Kasumi-1 (cell line): ENCODE results near the gene TLR5.

Experiments
- DNase-seq, 2 experiments: peaks; one replicate each; lab custom pipeline; 2025; lab: John Stamatoyannopoulos, UW

The TLR5 gene

GRCh38 chr1:223106856-223107255 is 36.2 kb downstream of the TLR5 start:
- no peak for DNase-seq

DNA sequence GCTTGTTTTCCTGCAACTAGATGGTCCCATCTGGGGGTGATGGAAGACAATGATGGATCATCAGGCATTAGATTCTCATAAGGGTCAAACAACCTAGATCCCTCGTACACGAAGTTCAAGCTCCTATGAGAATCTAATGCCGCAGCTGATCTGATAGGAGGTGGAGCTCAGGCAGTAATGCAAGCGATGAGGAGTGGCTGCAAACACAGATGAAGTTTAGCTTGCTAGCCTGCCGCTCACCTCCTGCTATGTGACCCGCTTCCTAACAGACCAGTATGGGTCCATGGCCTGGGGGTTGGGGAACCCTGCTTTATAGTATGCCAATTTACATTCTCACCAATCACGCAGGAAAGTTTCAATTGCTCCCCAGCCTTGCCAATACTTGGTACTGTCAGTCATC is 37.5 kb downstream of the TLR5 start:
- no peak for DNase-seq

- DNase-seq: no peak
Measured at GRCh38 chr1:223102797-223103533, 40.1 kb downstream of the TLR5 start.

- DNase-seq: no peak
Measured at GRCh38 chr1:223097713-223098112, 45.3 kb downstream of the TLR5 start.

- no peak for DNase-seq
Measured at GRCh38 chr1:223095870-223096269, 47.2 kb downstream of the TLR5 start.

DNA sequence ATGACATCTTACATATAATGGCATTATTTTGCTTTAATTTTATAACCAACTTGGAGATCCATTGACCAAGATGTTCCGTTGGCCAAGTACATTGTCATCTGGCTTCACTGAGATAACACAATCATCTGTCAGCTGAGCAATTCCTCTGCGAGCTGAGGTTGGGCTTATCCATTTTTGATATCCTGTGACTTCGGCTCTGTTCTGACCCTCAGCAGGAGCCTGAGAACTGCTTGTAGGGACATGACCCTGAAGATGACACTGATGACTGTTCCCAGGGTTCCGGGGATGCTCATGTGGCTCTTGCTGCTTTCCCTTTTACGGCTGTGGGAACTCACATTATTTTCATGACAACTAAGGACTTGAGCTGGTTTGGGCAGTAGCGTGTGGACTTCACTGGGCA is 51.2 kb downstream of the TLR5 start:
- DNase-seq: no peak

DNA sequence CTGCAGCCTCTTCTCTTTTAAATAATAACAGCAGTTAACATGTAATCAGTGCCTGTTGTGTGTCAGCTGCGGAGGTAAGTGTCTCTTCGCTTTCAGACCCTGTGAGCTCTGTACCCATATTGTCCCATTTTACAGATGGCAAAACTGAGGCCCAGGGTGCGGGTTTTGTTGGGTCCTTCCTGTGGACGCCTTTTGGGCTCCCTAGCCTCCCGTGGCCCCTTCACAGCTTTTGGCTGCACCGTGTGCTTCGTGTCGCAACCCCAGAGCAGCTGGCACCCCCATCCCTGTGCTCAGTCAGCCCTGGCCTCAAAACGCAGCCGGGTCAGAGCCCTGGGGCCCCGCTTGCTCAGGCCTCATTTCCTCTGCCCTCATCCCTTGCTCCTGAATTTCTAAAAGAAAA is 53.8 kb downstream of the TLR5 start:
- no peak for DNase-seq

DNA sequence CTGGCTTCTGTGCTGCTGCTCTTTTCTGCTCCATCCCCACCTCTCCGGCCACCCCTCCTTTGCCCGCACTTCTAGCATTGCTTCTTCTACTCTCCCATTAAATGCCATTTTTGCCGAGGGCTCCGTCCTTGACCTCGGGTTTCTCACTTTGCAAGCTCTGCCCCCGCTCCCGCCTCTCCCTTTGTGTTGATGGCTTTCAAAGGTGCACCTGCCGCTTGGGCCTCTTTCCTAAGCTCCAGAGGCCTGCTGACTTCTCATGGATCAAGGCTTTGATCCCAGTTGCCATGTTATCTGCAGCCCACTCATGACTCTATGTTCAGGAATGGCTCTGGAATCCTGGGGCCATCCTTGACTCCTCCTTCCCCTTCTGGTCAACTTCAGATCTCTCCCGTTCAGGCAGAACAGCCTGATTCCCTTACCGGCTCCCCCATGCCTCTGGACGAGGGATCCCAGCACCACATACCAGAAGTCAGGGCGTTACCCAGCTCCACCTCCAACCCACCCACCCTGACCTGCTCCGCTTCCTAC is 54.3 kb downstream of the TLR5 start:
- DNase-seq: no peak

DNA sequence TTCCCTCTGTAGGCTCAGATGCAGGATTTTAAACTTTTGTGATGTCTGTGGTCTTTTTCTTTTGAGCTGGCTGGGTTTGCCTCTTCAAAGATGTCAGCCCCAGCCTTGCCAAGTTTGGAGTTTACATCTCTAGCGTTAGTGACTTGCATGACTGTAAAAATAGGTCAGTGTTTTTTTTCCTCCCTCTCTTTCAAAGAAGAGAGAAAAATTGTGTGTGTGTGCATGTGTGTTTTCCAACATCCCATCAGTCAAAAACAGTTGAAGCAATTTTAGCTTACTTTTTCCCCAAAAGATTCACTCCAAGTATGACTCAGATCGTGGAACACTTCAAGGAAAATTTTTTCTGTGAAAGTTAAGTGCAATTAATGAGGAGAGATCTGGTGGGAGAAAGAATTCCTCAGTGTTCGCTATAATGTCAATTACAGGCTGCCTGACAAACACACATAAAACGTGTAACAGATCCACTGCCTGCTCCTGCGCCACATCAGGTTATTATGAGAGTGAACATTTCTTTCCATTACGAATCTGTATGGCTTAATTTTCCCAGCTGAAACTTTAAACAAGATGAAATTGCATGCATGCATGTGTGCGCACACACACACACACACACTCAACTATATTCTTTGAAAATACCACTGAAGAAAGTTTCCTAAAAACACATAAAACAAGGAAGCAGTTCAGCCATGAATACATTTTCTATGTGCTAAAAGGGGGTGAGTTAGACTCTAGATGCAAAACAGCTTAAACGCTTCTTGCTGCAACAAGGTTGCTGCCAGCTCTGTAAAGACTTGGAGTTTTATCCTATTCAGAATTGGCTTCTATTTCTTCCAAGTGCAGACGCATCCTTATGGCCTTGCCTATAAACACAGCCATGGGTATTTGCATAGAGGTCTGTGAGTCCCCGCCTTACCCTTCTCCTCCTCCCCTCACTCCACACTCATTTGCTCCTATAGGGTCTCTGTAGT is 55.5 kb downstream of the TLR5 start:
- no peak for DNase-seq

- DNase-seq: no peak
Measured at GRCh38 chr1:223084464-223084866, 58.6 kb downstream of the TLR5 start.

DNA sequence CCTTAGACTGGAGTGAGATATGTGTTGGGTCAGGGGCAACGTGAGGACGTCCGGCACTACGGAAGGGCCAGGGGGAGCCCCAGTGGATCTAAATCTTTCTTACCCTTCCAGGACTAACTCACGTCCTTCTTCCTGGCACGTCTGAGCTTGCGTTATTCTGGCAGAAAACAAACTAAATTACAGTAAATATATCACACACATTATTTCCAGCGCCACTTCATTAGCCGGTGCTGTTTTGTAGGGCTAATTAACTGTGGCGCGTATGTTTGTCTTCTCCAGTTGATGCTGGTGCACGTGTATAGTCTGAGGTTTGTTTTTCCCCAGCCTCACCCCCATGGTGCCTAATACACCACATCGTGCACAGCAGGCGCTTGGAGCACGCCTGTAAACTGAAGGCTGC is 59.2 kb downstream of the TLR5 start:
- DNase-seq: no peak

DNA sequence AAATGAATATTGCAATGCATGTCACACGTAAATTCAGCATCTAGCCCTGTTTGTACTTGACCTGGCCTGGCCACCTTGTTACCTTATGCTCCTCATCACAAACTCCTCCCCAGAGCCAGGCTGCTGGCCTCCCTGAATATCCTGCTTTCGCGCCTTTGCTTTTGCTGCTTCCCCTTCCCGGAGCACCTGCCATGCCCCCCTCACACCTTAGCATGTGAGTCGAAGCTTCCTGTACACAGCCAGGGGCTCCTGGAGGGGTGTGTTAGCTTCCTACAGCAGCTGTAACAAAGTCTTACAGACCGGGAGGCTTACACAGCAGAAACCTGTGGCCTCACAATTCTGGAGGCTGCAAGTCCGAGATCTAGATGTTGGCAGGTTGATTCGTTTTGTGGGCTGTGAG is 60.1 kb downstream of the TLR5 start:
- no peak for DNase-seq

- peak; percentile 63 to 64 for DNase-seq
Measured at GRCh38 chr1:223081181-223081994, 61.7 kb downstream of the TLR5 start.

GRCh38 chr1:223079498-223079897 is 63.5 kb downstream of the TLR5 start:
- DNase-seq: no peak

DNA sequence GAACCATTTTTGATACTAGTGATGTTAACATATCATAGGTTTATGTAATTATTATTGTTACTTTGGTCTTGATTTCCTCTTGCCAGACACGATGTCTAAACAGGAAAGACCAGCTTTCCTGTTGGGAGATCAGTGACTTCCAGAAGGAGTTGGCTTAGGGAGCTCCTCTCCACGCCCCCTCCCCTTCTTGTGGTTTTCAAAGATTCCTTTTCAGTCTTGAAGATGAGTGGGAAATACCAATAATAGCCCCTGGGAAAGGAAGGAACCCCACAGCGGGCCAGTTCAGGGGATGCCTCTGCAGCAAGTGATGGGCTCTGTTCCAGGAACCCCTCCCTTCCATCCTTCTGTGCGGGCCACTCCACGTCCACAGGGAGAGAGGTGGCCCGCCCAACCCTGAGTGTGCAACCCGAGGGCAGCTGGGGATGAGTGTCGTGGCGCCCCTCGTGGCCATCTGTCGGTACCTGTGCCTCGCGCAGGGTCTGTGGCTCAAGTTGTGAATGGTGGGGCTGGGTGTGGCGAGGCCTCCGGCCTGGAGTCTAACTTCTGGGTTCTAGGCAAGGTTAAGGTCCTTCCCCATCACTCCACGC is 65.7 kb downstream of the TLR5 start:
- no peak for DNase-seq

DNA sequence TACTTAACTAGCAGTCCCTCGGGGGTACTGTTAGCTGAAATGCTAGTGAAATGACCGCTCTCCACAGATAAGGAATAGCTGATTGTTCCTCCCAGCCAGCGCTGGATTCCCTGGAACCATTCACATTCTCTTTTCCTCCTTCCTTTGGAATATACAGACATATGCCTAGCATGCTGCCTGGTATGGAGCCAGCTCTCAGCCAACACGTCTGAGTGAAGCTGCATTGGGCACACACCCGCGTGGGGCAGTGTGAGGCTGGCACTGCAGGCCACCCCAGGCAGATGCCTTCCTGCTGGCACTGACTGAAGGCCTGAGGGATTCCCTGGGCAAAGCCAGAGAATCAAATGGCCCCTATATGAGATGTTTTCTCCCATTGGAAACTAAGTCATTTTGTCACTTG is 66.7 kb downstream of the TLR5 start:
- no peak for DNase-seq

DNA sequence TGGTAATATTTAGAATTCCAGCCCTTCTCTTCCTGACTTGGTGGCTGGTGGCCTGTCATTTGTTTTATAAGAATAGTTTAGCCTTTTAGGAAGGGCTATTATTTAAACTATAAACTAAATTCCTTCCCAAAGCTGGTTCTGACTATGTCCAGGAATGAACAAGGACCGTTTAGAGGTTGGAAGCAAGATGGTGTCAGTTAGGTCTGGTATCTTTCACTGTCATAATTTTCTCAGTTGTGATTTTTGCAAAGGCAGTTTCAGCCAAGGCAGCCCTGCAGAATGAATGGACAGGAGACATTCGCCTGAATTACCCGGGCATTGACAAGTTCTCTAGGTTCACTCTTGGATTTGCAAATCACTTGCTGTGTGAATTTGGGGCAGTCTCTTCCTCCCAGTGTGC is 67.2 kb downstream of the TLR5 start:
- DNase-seq: no peak

DNA sequence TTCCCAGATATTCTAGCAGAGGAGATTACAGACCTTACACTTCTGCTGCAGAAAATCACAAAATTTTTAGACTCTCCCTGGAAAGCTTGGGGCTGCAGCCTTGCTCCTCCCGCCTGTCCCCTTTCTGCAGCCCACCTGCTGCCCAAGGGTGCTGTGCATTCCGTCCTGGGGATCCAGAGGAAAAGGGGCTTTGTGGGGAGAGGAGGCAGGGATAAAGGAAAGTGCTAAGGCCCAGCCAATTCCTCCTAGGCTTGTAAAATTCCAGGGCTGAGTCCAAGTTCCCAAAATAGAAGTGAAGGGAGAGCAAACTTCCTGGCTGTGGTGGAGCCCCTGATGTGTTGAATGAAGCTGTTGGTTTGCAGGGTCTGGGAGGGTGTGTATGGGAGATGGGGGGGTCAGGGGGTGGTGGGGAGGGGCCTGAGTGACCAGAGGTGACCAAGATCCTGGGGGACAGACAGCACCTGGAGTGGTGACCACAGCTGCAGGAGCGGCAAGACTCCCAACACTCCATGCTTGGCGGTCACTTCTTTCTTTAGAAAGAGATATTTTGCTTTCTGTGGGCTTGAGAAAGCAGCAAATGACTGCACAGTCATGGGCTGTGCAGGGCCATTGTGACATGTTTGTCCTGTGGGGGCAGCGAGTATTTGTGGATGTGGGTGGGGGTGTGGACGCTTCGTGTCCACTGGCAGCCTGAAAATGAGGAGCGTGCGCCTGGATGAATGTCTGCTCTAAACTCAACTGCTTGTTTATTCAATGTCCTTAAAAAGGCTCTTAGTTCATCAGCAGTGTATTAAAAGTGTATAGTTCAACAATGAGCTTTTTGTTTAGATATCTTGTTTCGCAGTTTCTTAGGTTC is 68.4 kb downstream of the TLR5 start:
- DNase-seq: no peak

- no peak for DNase-seq
Measured at GRCh38 chr1:223068900-223069665, 74.0 kb downstream of the TLR5 start.

DNA sequence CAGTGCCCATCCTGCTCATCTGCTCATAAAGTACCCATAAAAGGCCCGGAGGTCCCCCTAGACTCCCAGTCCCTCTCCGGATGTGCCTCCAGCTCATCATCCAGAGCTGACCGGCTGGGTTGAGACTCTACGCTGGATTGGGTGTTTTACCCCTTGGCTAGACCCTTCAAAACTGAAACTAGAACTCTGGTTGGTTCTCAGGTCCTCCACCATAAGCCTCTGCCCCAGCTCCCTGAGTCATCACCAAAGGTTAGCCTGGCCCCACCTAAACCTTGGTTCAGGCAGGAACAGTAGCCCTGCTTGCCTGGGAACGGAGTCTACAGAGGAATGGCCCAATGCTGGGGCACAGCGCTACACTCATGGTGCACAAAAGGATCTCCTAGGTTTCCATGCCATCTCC is 75.1 kb downstream of the TLR5 start:
- no peak for DNase-seq
